Endothelial cell of umbilical vein (primary cell): ENCODE measurements around the gene TPD52L2. TPM values are rescaled to one million over a fixed set of nuclear protein-coding genes. Genes with fewer than 3 reads are reported as not detected.
A peak's percentile ranks its signal among the peaks of the same experiment; 100 is the strongest.
"Not testable (repeated sequence)": the region's sequence is repeated elsewhere in the genome, so short reads cannot be mapped to it uniquely, and the experiment has no call there.

Experiments used
- BruUV-seq: library from RNA; stranded (reverse); fragments of 400-500 nt; replicated peaks from 2 replicates; lab custom pipeline; 2021; lab: Mats Ljungman, UMichigan
- CTCF ChIA-PET: fragments of 300-600, 350-600 bp; sonication (Branson Sonifier 250); formaldehyde crosslinking; loops from one replicate; lab custom pipeline; 2021; ENCODE audit warnings: antibody characterized with exemption, inconsistent platforms; lab: Charles Lee
- POLR2A ChIA-PET: fragments of 300-600, 350-600 bp; sonication (Branson Sonifier 250); formaldehyde crosslinking; loops from one replicate; lab custom pipeline; 2021; ENCODE audit warnings: antibody characterized with exemption, inconsistent platforms; lab: Charles Lee
- DNase-seq: peaks from one replicate; pipeline ENCODE4 v3.0.0-alpha.2; 2011; ENCODE audit warnings: low read depth, low spot score
- FAIRE-seq: peaks from 2 replicates; lab custom pipeline; 2011; peaks lifted over from hg19 to GRCh38; lab: Jason Lieb, UNC
- H2AFZ ChIP-seq: 2 replicates; pipeline ENCODE4 v1.6.0; 2012; ENCODE audit warnings: low read depth, low read length, control low read depth, inconsistent platforms
- H3K27ac ChIP-seq: 2 replicates; pipeline ENCODE4 v1.5.1; 2011; ENCODE audit warnings: low read depth, mild to moderate bottlenecking, control low read depth, low read length, moderate library complexity; ENCODE audit not compliant: insufficient read depth
- H3K27me3 ChIP-seq, 2 experiments: 2 replicates each; pipeline versions ENCODE4 v1.6.0 to v1.6.1; 2011; ENCODE audit warnings: low read length in 2 of 2, mixed read lengths in 1 of 2; ENCODE audit not compliant: control insufficient read depth in 2 of 2, insufficient read depth in 2 of 2
- H3K36me3 ChIP-seq, 2 experiments: 2 replicates in 1 of 2; 3 replicates in 1 of 2; pipeline ENCODE4 v1.5.1; 2011; ENCODE audit warnings: low read length in 2 of 2, mild to moderate bottlenecking in 1 of 2, moderate library complexity in 1 of 2; ENCODE audit not compliant: control insufficient read depth in 2 of 2, insufficient read depth in 2 of 2; ENCODE audit errors: extremely low read depth in 1 of 2
- H3K4me1 ChIP-seq: 3 replicates; pipeline ENCODE4 v1.5.1; 2011; ENCODE audit warnings: mild to moderate bottlenecking, low read length; ENCODE audit not compliant: control insufficient read depth, insufficient read depth; ENCODE audit errors: extremely low read depth
- H3K4me2 ChIP-seq: 2 replicates; pipeline ENCODE4 v1.6.1; 2011; ENCODE audit warnings: low read length, control low read depth, mixed read lengths; ENCODE audit not compliant: insufficient read depth
- H3K4me3 ChIP-seq, 3 experiments: fragments of 200-600 bp in 1 of 3; sonication (generic), shearing (Covaris generic) in 1 of 3; replicated peaks in 1 of 3; 2 replicates each; pipeline ENCODE4 v1.5.1; 2011 to 2016; ENCODE audit warnings: control low read depth in 3 of 3, low read length in 3 of 3, mild to moderate bottlenecking in 2 of 3, inconsistent platforms in 1 of 3, low read depth in 1 of 3, moderate library complexity in 1 of 3; ENCODE audit not compliant: insufficient read depth in 1 of 3
- H3K79me2 ChIP-seq: 2 replicates; pipeline ENCODE4 v1.6.0; 2012; ENCODE audit warnings: low read length, inconsistent platforms; ENCODE audit not compliant: control insufficient read depth, insufficient read depth
- H3K9ac ChIP-seq: replicated peaks from 2 replicates; pipeline ENCODE3; 2011; ENCODE audit warnings: low read length, control low read depth; ENCODE audit not compliant: insufficient read depth; ENCODE audit errors: extremely low read depth
- H3K9me1 ChIP-seq: replicated peaks from 3 replicates; pipeline ENCODE4 v1.6.0; 2011; ENCODE audit warnings: mild to moderate bottlenecking, low read length; ENCODE audit not compliant: control insufficient read depth, insufficient read depth; ENCODE audit errors: extremely low read depth
- H3K9me3 ChIP-seq: replicated peaks from 2 replicates; pipeline ENCODE4 v1.5.1; 2012; ENCODE audit warnings: low read length, inconsistent platforms; ENCODE audit not compliant: control insufficient read depth, insufficient read depth
- H4K20me1 ChIP-seq: replicated peaks from 2 replicates; pipeline ENCODE3; 2011; ENCODE audit warnings: mild to moderate bottlenecking, low read length; ENCODE audit not compliant: control insufficient read depth, insufficient read depth; ENCODE audit errors: extremely low read depth
- EZH2 ChIP-seq: IDR thresholded peaks from 2 replicates; pipeline ENCODE4 v1.6.1; 2012; ENCODE audit warnings: borderline replicate concordance, low read depth, mild to moderate bottlenecking, moderate library complexity, low read length, inconsistent platforms; ENCODE audit not compliant: severe bottlenecking
- FOS ChIP-seq: IDR thresholded peaks from 2 replicates; pipeline ENCODE4 v1.6.1; 2011; ENCODE audit warnings: mild to moderate bottlenecking, low read length, moderate library complexity, borderline replicate concordance; ENCODE audit not compliant: insufficient read depth
- GATA2 ChIP-seq: IDR thresholded peaks from 2 replicates; pipeline ENCODE4 v1.7.0; 2011; ENCODE audit warnings: low read depth, mild to moderate bottlenecking, moderate library complexity, mixed read lengths, low read length; ENCODE audit not compliant: insufficient read length, insufficient read depth
- JUN ChIP-seq: IDR thresholded peaks from 2 replicates; pipeline ENCODE4 v1.6.1; 2011; ENCODE audit warnings: borderline replicate concordance, low read depth; ENCODE audit not compliant: insufficient read length, insufficient read depth
- MYC ChIP-seq: IDR thresholded peaks from one replicate; pipeline ENCODE4 v1.6.1; 2011; ENCODE audit warnings: mild to moderate bottlenecking, low read depth, low read length
- POLR2A ChIP-seq: IDR thresholded peaks from 2 replicates; pipeline ENCODE4 v1.6.1; 2012; ENCODE audit warnings: low read depth, mild to moderate bottlenecking, control low read depth, low read length
- POLR2AphosphoS5 ChIP-seq: IDR thresholded peaks from 2 replicates; pipeline ENCODE4 v1.6.1; 2012; ENCODE audit warnings: low read depth, mild to moderate bottlenecking, control low read depth, low read length, moderate library complexity; ENCODE audit not compliant: insufficient read depth
- dilution Hi-C: fragments of 300-500 bp; cut with MboI; formaldehyde crosslinking; loops from one replicate; pipeline ENCODE4 v1.15.0; 2019; ENCODE audit warnings: low sequenced_read_pairs; ENCODE audit not compliant: extremely low pct_ligation_motif_present
- intact Hi-C: fragments of 100-400 bp; cut with micrococcal nuclease; formaldehyde crosslinking; loops from one replicate; pipeline ENCODE4 v1.10.0; 2022
- polyA plus RNA-seq, 4 experiments: library from polyadenylated mRNA; depleted of rRNA in 3 of 4; stranded (reverse) in 3 of 4; unstranded in 1 of 4; fragments of >200 nt; gene quantifications; 2 replicates each; pipeline versions ENCODE4 v1.2.1 to v1.2.3, GENCODE V29; 2011 to 2012; ENCODE audit warnings: missing spikeins in 1 of 4
- total RNA-seq: library from RNA; stranded (reverse); gene quantifications from 2 replicates; pipeline ENCODE4 v1.2.3, GENCODE V29; 2021
- TF ChIP-seq, protein P1 (sequence below), 2 donors: IDR thresholded peaks; 1 replicate in 1 of 2; 2 replicates in 1 of 2; pipeline ENCODE4 v1.5.1; 2011; ENCODE audit warnings: low read length in 2 of 2, mild to moderate bottlenecking in 2 of 2, moderate library complexity in 2 of 2, control low read depth in 1 of 2, inconsistent platforms in 1 of 2, low read depth in 1 of 2; ENCODE audit not compliant: insufficient read depth in 1 of 2; ENCODE audit errors: extremely low read depth in 1 of 2
- TF ChIP-seq, protein P2 (sequence below): IDR thresholded peaks from 2 replicates; pipeline ENCODE4 v1.6.1; 2011; ENCODE audit not compliant: insufficient read depth, insufficient read length

The TPD52L2 gene
- total and polyA plus RNA-seq, 2 donors (not counting 3 experiments of a cell fraction or from before 2014, with no cell fraction given): 123 to 142 TPM

DNA sequence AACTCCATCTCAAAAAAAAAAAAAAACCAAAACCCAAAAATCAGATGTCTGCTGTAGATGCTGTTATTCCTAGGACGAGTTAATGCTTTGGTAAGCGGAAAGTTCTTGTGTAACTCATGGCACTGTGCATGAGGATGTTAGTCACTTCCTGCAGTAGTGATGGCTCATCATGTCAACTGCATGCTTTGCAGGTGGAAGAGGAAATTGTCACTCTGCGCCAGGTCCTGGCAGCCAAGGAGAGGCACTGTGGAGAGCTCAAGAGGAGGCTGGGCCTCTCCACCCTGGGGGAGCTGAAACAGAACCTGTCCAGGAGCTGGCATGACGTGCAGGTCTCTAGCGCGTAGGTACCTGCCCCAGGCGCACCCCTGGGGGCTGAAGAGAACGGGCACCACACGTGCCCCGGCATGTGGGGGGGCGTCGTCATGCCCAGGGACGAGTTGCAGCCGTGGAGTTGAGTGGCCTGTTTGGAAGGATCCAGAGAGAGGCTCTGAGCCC is 8.5 kb downstream of the TPD52L2 start:
- intact Hi-C loops (loop anchor here (1.0 kb wide), 1 partner anchor 21 kb away; no protein-coding TSS in a partner anchor), dilution Hi-C loops (no loop called here)
- Histone ChIP-seq H3K79me2 (peaks cover 54% of the 10 kb centered on the region), H4K20me1 (no peaks in the 10 kb centered on the region), H2AFZ (no peak overlapping the region), H3K9ac (no peak overlapping the region), H3K27me3 (no peaks in the 10 kb centered on the region), H3K36me3 (peaks cover 15 to 43% of the 10 kb centered on the region in 2 experiments), H3K4me2 (peak overlapping the region; percentile 64), H3K9me1 (no peaks in the 10 kb centered on the region), H3K9me3 (no peaks in the 10 kb centered on the region), H3K27ac (peak overlapping the region; percentile 89), H3K4me1 (peaks cover 14% of the 10 kb centered on the region), H3K4me3 (peak overlapping the region in 1 of 3 experiments; percentile 12)
- DNase-seq (peak; percentile 87), FAIRE-seq (peak; percentile 90)
- CTCF ChIA-PET: interaction anchor here (0.7 to 1.9 kb wide), 8 partner anchors 9 to 336 kb away, joined by 3 to 14 read pairs (median 4); partner anchors contain the start of gene TPD52L2
- no TSS peak for BruUV-seq
- POLR2A ChIA-PET: interaction anchor here (0.6 to 1.3 kb wide), 2 partner anchors 9 to 299 kb away, joined by 4 to 11 read pairs; partner anchors contain the start of genes HELZ2 and TPD52L2
- TF ChIP-seq POLR2A: no peak
- peak; percentile 90 for TF ChIP-seq FOS
- no peak for TF ChIP-seq GATA2
- TF ChIP-seq EZH2: no peak
- TF ChIP-seq, protein P1, sequence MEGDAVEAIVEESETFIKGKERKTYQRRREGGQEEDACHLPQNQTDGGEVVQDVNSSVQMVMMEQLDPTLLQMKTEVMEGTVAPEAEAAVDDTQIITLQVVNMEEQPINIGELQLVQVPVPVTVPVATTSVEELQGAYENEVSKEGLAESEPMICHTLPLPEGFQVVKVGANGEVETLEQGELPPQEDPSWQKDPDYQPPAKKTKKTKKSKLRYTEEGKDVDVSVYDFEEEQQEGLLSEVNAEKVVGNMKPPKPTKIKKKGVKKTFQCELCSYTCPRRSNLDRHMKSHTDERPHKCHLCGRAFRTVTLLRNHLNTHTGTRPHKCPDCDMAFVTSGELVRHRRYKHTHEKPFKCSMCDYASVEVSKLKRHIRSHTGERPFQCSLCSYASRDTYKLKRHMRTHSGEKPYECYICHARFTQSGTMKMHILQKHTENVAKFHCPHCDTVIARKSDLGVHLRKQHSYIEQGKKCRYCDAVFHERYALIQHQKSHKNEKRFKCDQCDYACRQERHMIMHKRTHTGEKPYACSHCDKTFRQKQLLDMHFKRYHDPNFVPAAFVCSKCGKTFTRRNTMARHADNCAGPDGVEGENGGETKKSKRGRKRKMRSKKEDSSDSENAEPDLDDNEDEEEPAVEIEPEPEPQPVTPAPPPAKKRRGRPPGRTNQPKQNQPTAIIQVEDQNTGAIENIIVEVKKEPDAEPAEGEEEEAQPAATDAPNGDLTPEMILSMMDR (IDR thresholded peaks at IDR 0.05; ENCODE audit: extremely low read depth in 1 of 2, insufficient read depth in 1 of 2, low read depth in 1 of 2, low read length in 2 of 2): no peak
- TF ChIP-seq POLR2AphosphoS5: peak; percentile 86
- TF ChIP-seq MYC: peak; percentile 88
- TF ChIP-seq, protein P2, sequence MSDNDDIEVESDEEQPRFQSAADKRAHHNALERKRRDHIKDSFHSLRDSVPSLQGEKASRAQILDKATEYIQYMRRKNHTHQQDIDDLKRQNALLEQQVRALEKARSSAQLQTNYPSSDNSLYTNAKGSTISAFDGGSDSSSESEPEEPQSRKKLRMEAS: peak; percentile 79
- peak; percentile 95 for TF ChIP-seq JUN

DNA sequence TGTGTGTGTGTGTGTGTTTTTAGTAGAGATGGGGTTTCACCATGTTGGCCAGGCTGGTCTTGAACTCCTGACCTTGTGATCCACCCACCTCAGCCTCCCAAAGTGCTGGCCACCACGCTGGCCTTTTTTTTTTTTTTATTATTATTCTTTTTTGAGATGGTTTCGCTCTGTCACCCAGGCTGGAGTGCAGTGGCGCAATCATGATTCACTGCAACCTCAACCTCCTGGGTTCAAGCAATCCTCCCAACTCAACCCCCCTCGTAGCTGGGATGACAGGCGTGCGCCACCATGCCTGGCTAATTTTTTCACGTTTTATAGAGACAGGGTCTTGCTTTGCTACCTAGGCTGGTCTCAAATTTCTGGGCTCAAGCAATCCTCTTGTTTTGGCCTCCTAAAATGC is 9.2 kb downstream of the TPD52L2 start:
- intact Hi-C loops, H3K9me1 ChIP-seq, H3K27me3 ChIP-seq, H2AFZ ChIP-seq, BruUV-seq, DNase-seq, FAIRE-seq, H3K4me3 ChIP-seq, H3K9me3 ChIP-seq, H3K9ac ChIP-seq, H4K20me1 ChIP-seq, dilution Hi-C loops, H3K4me2 ChIP-seq: not testable (repeated sequence)
- H3K79me2 ChIP-seq: peaks cover 54% of the 10 kb centered on the region
- ChIA-PET CTCF (interaction anchor here (0.7 to 1.9 kb wide), 6 partner anchors 10 to 336 kb away, joined by 3 to 14 read pairs (median 4); partner anchors contain the start of gene TPD52L2), POLR2A (interaction anchor here (0.7 to 1.3 kb wide), 2 partner anchors 10 to 347 kb away, joined by 4 to 11 read pairs; partner anchors contain the start of gene TPD52L2)
- H3K4me1 ChIP-seq: peaks cover 14% of the 10 kb centered on the region
- peak overlapping the region; percentile 22 for H3K27ac ChIP-seq
- H3K36me3 ChIP-seq: peaks cover 15 to 41% of the 10 kb centered on the region in 2 experiments
